Skeletal muscle tissue (tissue), 2 donors: ENCODE data around the gene ATG14. TPM values are rescaled to one million over a fixed set of nuclear protein-coding genes. Genes with fewer than 3 reads are reported as not detected.

Source experiments
- small RNA-seq: library from RNA; depleted of rRNA; stranded (forward); fragments of <200 nt; gene quantifications from one replicate; pipeline ENCODE3, GENCODE V24; 2014
- total RNA-seq: library from RNA; depleted of rRNA; stranded (reverse); fragments of >200 nt; gene quantifications from one replicate; pipeline ENCODE4 v1.2.3, GENCODE V29; 2014

ATG14 gene
- total RNA-seq, 1 donor from 2014 or later, result 14.6 TPM

Small RNA genes within 50 kb of the gene (small RNA-seq; reads per million reads assigned to genes)
- gene AL356801.1, result not detected

Other genes with a start within 250 kb of the ATG14 start
- 4.2 TPM for gene DLGAP5, start 220.2 kb downstream of the ATG14 start, total RNA-seq
- gene FBXO34, start 140.4 kb downstream of the ATG14 start, total RNA-seq, result 24.5 TPM
- not detected for gene TBPL2, start 28.8 kb upstream of the ATG14 start, total RNA-seq
- gene KTN1, start 168.4 kb upstream of the ATG14 start, total RNA-seq, result 72.0 TPM